ENCODE measurements around the gene DCP2.

Gene DCP2

GRCh38 chr5:112967520-112968083 is 9.0 kb upstream of the DCP2 start:
- no peak for TF ChIP-seq CTCF (IDR thresholded peaks at IDR 0.05; ENCODE audit: borderline replicate concordance, control extremely low read depth, extremely low read depth, insufficient read depth, missing control alignments)
- in situ Hi-C loops (cut with MboI; ENCODE audit: low sequenced_read_pairs, unreplicated experiment), result no loop called here
- DNase-seq (ENCODE audit: low spot score), result no peak

- no peak for DNase-seq (ENCODE audit: low spot score)
- in situ Hi-C loops (cut with MboI; ENCODE audit: low sequenced_read_pairs, unreplicated experiment), result no loop called here
- no peak for TF ChIP-seq CTCF (IDR thresholded peaks at IDR 0.05; ENCODE audit: borderline replicate concordance, control extremely low read depth, extremely low read depth, insufficient read depth, missing control alignments)
Measured at GRCh38 chr5:112968411-112969106, 8.0 kb upstream of the DCP2 start.

GRCh38 chr5:112971276-112971675 is 5.3 kb upstream of the DCP2 start:
- no peak for DNase-seq (ENCODE audit: low spot score)
- in situ Hi-C loops (cut with MboI; ENCODE audit: low sequenced_read_pairs, unreplicated experiment), result no loop called here
- no peak for TF ChIP-seq CTCF (IDR thresholded peaks at IDR 0.05; ENCODE audit: borderline replicate concordance, control extremely low read depth, extremely low read depth, insufficient read depth, missing control alignments)

- no peak for TF ChIP-seq CTCF (IDR thresholded peaks at IDR 0.05; ENCODE audit: borderline replicate concordance, control extremely low read depth, extremely low read depth, insufficient read depth, missing control alignments)
- DNase-seq (ENCODE audit: low spot score), result no peak
- in situ Hi-C loops (cut with MboI; ENCODE audit: low sequenced_read_pairs, unreplicated experiment), result no loop called here
Measured at GRCh38 chr5:112973036-112973435, 3.6 kb upstream of the DCP2 start.

- in situ Hi-C loops (cut with MboI; ENCODE audit: low sequenced_read_pairs, unreplicated experiment), result no loop called here
- no peak for DNase-seq (ENCODE audit: low spot score)
- TF ChIP-seq CTCF (IDR thresholded peaks at IDR 0.05; ENCODE audit: borderline replicate concordance, control extremely low read depth, extremely low read depth, insufficient read depth, missing control alignments), result no peak
Measured at GRCh38 chr5:112973904-112974303, 2.7 kb upstream of the DCP2 start.

- TF ChIP-seq CTCF (IDR thresholded peaks at IDR 0.05; ENCODE audit: borderline replicate concordance, control extremely low read depth, extremely low read depth, insufficient read depth, missing control alignments), result no peak
- in situ Hi-C loops (cut with MboI; ENCODE audit: low sequenced_read_pairs, unreplicated experiment), result loop anchor here (25.0 kb wide), 1 partner anchor 537 kb away; the partner anchor contains the start of gene YTHDC2
- DNase-seq (ENCODE audit: low spot score), result no peak
Measured at GRCh38 chr5:112974901-112975300, 1.7 kb upstream of the DCP2 start.
